Gastrocnemius medialis (tissue), 4 donors: ENCODE measurements around the gene WASF1.

ENCODE experiments used
- POLR2A ChIP-seq, 2 donors: fragments of 450-650 bp; IDR thresholded peaks; one replicate each; pipeline ENCODE4 v1.6.1; 2017; ENCODE audit warnings: antibody characterized with exemption in 2 of 2, mild to moderate bottlenecking in 2 of 2, moderate library complexity in 2 of 2
- TF ChIP-seq, protein P1 (sequence below), 5 experiments: fragments of 450-650 bp in 3 of 5; fragments of 200-600 bp in 2 of 5; sonication (generic) in 2 of 5; IDR thresholded peaks in 4 of 5; conservative IDR thresholded peaks in 1 of 5; 1 replicate in 4 of 5; 2 replicates in 1 of 5; pipeline ENCODE4 v1.5.1; 2016 to 2019; ENCODE audit warnings: antibody characterized with exemption in 5 of 5, mild to moderate bottlenecking in 3 of 5, moderate library complexity in 3 of 5

GRCh38 chr6:110105296-110105695 is 74.2 kb downstream of the WASF1 start:
- TF ChIP-seq, protein P1, sequence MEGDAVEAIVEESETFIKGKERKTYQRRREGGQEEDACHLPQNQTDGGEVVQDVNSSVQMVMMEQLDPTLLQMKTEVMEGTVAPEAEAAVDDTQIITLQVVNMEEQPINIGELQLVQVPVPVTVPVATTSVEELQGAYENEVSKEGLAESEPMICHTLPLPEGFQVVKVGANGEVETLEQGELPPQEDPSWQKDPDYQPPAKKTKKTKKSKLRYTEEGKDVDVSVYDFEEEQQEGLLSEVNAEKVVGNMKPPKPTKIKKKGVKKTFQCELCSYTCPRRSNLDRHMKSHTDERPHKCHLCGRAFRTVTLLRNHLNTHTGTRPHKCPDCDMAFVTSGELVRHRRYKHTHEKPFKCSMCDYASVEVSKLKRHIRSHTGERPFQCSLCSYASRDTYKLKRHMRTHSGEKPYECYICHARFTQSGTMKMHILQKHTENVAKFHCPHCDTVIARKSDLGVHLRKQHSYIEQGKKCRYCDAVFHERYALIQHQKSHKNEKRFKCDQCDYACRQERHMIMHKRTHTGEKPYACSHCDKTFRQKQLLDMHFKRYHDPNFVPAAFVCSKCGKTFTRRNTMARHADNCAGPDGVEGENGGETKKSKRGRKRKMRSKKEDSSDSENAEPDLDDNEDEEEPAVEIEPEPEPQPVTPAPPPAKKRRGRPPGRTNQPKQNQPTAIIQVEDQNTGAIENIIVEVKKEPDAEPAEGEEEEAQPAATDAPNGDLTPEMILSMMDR (IDR thresholded peaks at IDR 0.05 in 4 of 5, conservative IDR thresholded peaks at IDR 0.05 in 1 of 5), result no peak
- no peak for TF ChIP-seq POLR2A (IDR thresholded peaks at IDR 0.05)
